AG09309 (cell line): ENCODE results near the gene LARP1.

ENCODE experiments used
- DNase-seq: peaks from one replicate; pipeline ENCODE4 v3.0.0-alpha.2; 2010; ENCODE audit warnings: low read depth
- H3K4me3 ChIP-seq: 2 replicates; pipeline ENCODE4 v1.5.1; 2011; ENCODE audit warnings: mild to moderate bottlenecking, low read depth, low read length, moderate library complexity; ENCODE audit not compliant: control insufficient read depth
- CTCF ChIP-seq: IDR thresholded peaks from 2 replicates; pipeline ENCODE4 v1.5.1; 2011; ENCODE audit warnings: mild to moderate bottlenecking, low read depth, low read length, inconsistent platforms; ENCODE audit not compliant: insufficient read depth, control insufficient read depth; ENCODE audit errors: missing control alignments

LARP1 gene

GRCh38 chr5:154755361-154756008, at the start of gene LARP1:
LARP1 (plus strand) TSS chr5:154755377; CDS start chr5:154755758, 381 bp downstream.
- H3K4me3 ChIP-seq: peak within 1 kb of the TSS; percentile 96
- DNase-seq: no peak
- TF ChIP-seq CTCF: no peak

DNA sequence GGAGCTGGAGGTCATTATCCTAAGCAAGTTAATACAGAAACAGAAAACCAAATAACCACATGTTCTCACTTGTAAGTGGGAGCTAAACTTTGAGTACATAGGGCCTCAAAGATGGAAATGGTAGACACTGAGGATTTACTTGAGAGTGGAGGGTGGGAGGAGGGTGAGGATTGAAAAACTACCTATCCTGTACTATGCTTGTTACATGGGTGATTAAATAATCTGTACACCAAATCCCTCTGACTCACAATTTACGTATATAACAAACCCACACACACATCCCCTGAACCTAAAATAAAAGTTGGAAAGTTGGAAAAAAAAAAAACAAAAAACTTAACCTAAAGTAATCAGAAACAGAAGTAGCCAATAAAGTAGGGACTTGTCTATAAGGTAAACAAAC, 48.8 kb upstream of the LARP1 start:
- DNase-seq: no peak
- no peak for TF ChIP-seq CTCF
- H3K4me3 ChIP-seq: no peak overlapping the region

- no peak for DNase-seq
- no peak overlapping the region for H3K4me3 ChIP-seq
- TF ChIP-seq CTCF: no peak
Measured at GRCh38 chr5:154707641-154708040, 47.5 kb upstream of the LARP1 start.

DNA sequence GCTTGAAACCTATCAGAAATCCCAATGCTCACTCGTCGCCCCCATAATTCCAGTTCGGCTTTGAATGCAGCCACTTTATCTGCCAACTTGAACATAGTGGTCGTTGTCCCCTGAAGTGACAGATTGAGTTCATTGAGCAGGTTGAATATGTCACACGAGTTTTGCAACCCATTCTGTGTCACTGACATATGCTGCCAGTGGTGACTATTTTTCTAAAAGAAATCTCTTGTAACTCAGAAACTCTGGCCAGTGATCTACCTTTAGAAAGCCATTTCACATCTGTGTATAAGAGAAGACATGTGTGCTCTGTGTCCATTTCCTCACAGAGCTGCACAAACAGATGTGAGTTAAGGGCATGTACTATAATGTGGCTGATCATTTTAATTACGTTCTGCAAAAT, 47.0 kb upstream of the LARP1 start:
- DNase-seq: no peak
- no peak for TF ChIP-seq CTCF
- H3K4me3 ChIP-seq: no peak overlapping the region

- no peak for TF ChIP-seq CTCF
- DNase-seq: no peak
- no peak overlapping the region for H3K4me3 ChIP-seq
Measured at GRCh38 chr5:154708846-154709245, 46.3 kb upstream of the LARP1 start.

DNA sequence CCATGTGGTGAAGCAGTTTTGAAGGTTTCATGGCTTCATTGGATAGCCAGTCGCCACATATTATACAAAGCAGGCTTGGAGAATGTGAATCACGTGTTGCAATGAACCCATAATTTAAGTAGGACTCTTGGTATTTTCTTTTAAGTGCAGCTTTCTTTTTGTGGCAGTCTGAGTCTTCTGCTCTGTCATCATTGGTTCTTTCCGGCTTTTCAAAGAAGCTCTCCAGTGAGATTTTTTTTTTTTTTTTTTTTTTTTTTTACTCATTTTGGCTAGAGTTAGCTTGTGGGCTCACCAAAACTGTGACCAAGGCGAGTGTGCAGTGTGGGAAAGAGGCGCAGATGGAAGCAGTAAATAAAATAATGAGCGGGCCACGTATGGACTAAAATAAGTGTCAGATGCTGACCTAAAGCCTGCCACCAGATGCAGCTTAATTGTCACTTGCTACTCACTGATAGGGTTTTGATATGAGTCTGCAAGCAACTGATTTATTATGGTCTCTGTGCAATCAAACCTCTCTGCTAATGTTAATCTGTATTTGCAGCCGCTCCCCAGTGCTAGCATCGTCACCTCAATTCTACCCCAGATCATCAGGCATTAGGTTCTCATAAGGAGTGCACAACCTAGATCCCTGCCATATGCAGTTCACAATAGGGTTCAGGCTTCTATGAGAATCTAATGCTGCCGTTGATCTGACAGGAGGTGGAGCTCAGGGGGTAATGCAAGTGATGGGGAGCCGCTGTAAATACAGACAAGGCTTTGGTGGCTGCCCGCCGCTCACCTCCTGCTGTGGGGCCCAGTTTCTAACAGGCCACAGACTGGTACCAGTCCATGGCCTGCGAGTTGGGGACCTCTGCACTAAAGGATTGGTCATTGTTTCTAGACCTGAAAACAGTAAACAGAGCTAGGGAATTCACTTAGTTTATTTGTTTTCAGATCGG, 45.5 kb upstream of the LARP1 start:
- no peak for DNase-seq
- TF ChIP-seq CTCF: no peak
- no peak overlapping the region for H3K4me3 ChIP-seq
